Measurements from ENCODE around the gene FIGN. TPM values are rescaled to one million over a fixed set of nuclear protein-coding genes. Genes with fewer than 3 reads are reported as not detected.

Gene FIGN
- total RNA-seq, 1 experiment from 2014 or later: not detected

DNA sequence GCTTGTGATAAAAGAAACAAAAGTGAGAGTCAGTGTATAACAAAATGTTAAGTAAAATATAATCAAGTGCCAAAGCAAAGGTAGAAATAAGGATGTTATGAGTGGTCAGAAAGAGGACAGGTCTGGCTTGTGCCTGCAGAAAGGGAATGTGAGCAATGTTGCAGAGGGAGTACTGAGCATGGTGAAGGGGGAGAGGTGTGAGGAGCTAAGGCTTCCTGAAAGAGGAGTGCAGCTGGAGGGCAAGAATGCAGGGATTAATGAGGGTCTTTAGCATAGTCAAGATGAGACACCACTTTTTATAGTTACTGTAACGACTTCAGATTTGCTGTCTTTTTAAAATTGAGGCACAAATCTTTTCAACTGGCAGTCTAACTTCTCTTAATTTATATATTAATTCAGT is 22.0 kb upstream of the FIGN start:
- Histone ChIP-seq H3K4me1 (ENCODE audit: control insufficient read depth in 1 of 2, insufficient read depth in 2 of 2, low read length in 2 of 2) (no peaks in the 10 kb centered on the region), H3K27me3 (ENCODE audit: insufficient read depth, low read length) (peaks cover 73% of the 10 kb centered on the region; the same call in 1 of the 2 replicates), H4K20me1 (ENCODE audit: insufficient read depth) (no peaks in the 10 kb centered on the region), H3K4me2 (ENCODE audit: low read length) (no peak overlapping the region), H3K27ac (ENCODE audit: low read depth, low read length) (no peak overlapping the region), H3K79me2 (ENCODE audit: insufficient read depth, low read length) (no peaks in the 10 kb centered on the region), H3K9me2 (ENCODE audit: insufficient read depth) (no peaks in the 10 kb centered on the region), H3K9ac (ENCODE audit: low read length) (no peak overlapping the region), H3K9me3 (ENCODE audit: control insufficient read depth in 1 of 2, insufficient read depth in 1 of 2, low read depth in 1 of 2, low read length in 2 of 2) (no peaks in the 10 kb centered on the region), H2AFZ (ENCODE audit: low read depth, low read length, poor library complexity, severe bottlenecking) (no peak overlapping the region), H3K36me3 (ENCODE audit: control insufficient read depth in 1 of 2, insufficient read depth in 2 of 2, low read length in 2 of 2) (no peaks in the 10 kb centered on the region), H3K4me3 (replicated peaks in 1 of 2; ENCODE audit: low read depth in 1 of 2, low read length in 2 of 2) (no peak overlapping the region)
- no peak for ATAC-seq
- no peak for DNase-seq (ENCODE audit: low read depth, low spot score)
- intact Hi-C loops (cut with micrococcal nuclease): no loop called here
- ChIA-PET CTCF (no interaction called here), POLR2A (no interaction called here), RAD21 (ENCODE audit: low non-redundant PET in 1 of 2, low total read pairs in 2 of 2, uncharacterized antibody in 2 of 2, unreplicated experiment in 2 of 2) (no interaction called here)
- no peak for TF ChIP-seq ZNF274 (IDR thresholded peaks at IDR 0.05; ENCODE audit: low read depth, low read length)
- no peak for TF ChIP-seq JUND (IDR thresholded peaks at IDR 0.05)
- no peak for TF ChIP-seq ZFX (IDR thresholded peaks at IDR 0.05)
- no peak for TF ChIP-seq CBX3 (IDR thresholded peaks at IDR 0.05; ENCODE audit: low read depth)
- no TSS peak for BruUV-seq (replicated peaks)

DNA sequence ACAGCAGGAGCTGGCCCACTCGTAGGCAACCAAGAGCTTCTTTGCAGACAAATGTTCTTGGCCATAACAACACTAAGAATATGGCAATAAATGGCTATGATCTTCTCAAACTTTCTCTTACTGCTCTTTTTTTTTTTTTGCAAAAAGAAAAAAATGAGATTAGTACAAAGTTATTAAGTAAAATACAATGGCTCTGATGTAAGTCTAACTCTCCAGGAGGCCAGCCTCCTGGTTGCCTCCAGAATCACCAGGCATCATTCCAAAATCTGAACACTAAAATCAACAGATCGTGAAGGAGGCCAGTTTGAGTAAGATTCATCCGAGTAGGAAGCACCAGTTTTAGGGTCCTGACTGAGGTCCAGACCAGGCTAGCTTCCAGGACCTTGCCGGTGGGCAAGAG is 20.8 kb upstream of the FIGN start:
- no TSS peak for BruUV-seq (replicated peaks)
- POLR2A ChIA-PET: no interaction called here
- H4K20me1 ChIP-seq (ENCODE audit: insufficient read depth): no peaks in the 10 kb centered on the region
- TF ChIP-seq JUND (IDR thresholded peaks at IDR 0.05): no peak
- TF ChIP-seq, protein P1, sequence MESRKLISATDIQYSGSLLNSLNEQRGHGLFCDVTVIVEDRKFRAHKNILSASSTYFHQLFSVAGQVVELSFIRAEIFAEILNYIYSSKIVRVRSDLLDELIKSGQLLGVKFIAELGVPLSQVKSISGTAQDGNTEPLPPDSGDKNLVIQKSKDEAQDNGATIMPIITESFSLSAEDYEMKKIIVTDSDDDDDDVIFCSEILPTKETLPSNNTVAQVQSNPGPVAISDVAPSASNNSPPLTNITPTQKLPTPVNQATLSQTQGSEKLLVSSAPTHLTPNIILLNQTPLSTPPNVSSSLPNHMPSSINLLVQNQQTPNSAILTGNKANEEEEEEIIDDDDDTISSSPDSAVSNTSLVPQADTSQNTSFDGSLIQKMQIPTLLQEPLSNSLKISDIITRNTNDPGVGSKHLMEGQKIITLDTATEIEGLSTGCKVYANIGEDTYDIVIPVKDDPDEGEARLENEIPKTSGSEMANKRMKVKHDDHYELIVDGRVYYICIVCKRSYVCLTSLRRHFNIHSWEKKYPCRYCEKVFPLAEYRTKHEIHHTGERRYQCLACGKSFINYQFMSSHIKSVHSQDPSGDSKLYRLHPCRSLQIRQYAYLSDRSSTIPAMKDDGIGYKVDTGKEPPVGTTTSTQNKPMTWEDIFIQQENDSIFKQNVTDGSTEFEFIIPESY (IDR thresholded peaks at IDR 0.05; ENCODE audit: extremely low read depth, insufficient replicate concordance, low read length): no peak
- TF ChIP-seq, protein P2, sequence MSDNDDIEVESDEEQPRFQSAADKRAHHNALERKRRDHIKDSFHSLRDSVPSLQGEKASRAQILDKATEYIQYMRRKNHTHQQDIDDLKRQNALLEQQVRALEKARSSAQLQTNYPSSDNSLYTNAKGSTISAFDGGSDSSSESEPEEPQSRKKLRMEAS (IDR thresholded peaks at IDR 0.05): no peak
- TF ChIP-seq CEBPB (IDR thresholded peaks at IDR 0.05; ENCODE audit: low read depth): no peak
- no peak for TF ChIP-seq SRF (IDR thresholded peaks at IDR 0.05; ENCODE audit: low read depth)
- no peak for TF ChIP-seq ELF1 (IDR thresholded peaks at IDR 0.05; ENCODE audit: borderline replicate concordance, low read depth)
- no peak for TF ChIP-seq ZNF274 (IDR thresholded peaks at IDR 0.05; ENCODE audit: low read depth, low read length)
- TF ChIP-seq POLR2AphosphoS5 (IDR thresholded peaks at IDR 0.05; ENCODE audit: low read depth, low read length): no peak
- TF ChIP-seq ZFX (IDR thresholded peaks at IDR 0.05): no peak
- no peak for TF ChIP-seq CBX3 (IDR thresholded peaks at IDR 0.05; ENCODE audit: low read depth)
- TF ChIP-seq, protein P3, sequence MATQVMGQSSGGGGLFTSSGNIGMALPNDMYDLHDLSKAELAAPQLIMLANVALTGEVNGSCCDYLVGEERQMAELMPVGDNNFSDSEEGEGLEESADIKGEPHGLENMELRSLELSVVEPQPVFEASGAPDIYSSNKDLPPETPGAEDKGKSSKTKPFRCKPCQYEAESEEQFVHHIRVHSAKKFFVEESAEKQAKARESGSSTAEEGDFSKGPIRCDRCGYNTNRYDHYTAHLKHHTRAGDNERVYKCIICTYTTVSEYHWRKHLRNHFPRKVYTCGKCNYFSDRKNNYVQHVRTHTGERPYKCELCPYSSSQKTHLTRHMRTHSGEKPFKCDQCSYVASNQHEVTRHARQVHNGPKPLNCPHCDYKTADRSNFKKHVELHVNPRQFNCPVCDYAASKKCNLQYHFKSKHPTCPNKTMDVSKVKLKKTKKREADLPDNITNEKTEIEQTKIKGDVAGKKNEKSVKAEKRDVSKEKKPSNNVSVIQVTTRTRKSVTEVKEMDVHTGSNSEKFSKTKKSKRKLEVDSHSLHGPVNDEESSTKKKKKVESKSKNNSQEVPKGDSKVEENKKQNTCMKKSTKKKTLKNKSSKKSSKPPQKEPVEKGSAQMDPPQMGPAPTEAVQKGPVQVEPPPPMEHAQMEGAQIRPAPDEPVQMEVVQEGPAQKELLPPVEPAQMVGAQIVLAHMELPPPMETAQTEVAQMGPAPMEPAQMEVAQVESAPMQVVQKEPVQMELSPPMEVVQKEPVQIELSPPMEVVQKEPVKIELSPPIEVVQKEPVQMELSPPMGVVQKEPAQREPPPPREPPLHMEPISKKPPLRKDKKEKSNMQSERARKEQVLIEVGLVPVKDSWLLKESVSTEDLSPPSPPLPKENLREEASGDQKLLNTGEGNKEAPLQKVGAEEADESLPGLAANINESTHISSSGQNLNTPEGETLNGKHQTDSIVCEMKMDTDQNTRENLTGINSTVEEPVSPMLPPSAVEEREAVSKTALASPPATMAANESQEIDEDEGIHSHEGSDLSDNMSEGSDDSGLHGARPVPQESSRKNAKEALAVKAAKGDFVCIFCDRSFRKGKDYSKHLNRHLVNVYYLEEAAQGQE (IDR thresholded peaks at IDR 0.05; ENCODE audit: low read depth): no peak
- TF ChIP-seq, protein P4, sequence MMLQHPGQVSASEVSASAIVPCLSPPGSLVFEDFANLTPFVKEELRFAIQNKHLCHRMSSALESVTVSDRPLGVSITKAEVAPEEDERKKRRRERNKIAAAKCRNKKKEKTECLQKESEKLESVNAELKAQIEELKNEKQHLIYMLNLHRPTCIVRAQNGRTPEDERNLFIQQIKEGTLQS (IDR thresholded peaks at IDR 0.05): no peak
- TF ChIP-seq EGR1 (IDR thresholded peaks at IDR 0.05; ENCODE audit: low read depth): no peak
- no peak for TF ChIP-seq SIN3A (IDR thresholded peaks at IDR 0.05; ENCODE audit: low read depth)
- no peak for TF ChIP-seq EZH2phosphoT487 (IDR thresholded peaks at IDR 0.05; ENCODE audit: borderline replicate concordance)
- no peak for TF ChIP-seq FOSL1 (IDR thresholded peaks at IDR 0.05; ENCODE audit: low read depth)
- no peak for TF ChIP-seq YY1 (IDR thresholded peaks at IDR 0.05; ENCODE audit: extremely low read depth, insufficient replicate concordance, low read depth, low read length)

More for the DNA sequence above, 20.8 kb upstream of the FIGN start:
- Histone ChIP-seq H3K9me3 (ENCODE audit: control insufficient read depth in 1 of 2, insufficient read depth in 1 of 2, low read depth in 1 of 2, low read length in 2 of 2) (no peaks in the 10 kb centered on the region), H3K36me3 (ENCODE audit: control insufficient read depth in 1 of 2, insufficient read depth in 2 of 2, low read length in 2 of 2) (no peaks in the 10 kb centered on the region), H3K9ac (ENCODE audit: low read length) (no peak overlapping the region), H3K27ac (ENCODE audit: low read depth, low read length) (no peak overlapping the region), H3K79me2 (ENCODE audit: insufficient read depth, low read length) (no peaks in the 10 kb centered on the region), H3K4me2 (ENCODE audit: low read length) (no peak overlapping the region), H3K27me3 (ENCODE audit: insufficient read depth, low read length) (peaks cover 70% of the 10 kb centered on the region), H3K4me3 (replicated peaks in 1 of 2; ENCODE audit: low read depth in 1 of 2, low read length in 2 of 2) (no peak overlapping the region), H2AFZ (ENCODE audit: low read depth, low read length, poor library complexity, severe bottlenecking) (no peak overlapping the region), H3K4me1 (ENCODE audit: control insufficient read depth in 1 of 2, insufficient read depth in 2 of 2, low read length in 2 of 2) (no peaks in the 10 kb centered on the region), H3K9me2 (ENCODE audit: insufficient read depth) (no peaks in the 10 kb centered on the region)
- ChIA-PET CTCF (no interaction called here), RAD21 (ENCODE audit: low non-redundant PET in 1 of 2, low total read pairs in 2 of 2, uncharacterized antibody in 2 of 2, unreplicated experiment in 2 of 2) (no interaction called here)
- no peak for DNase-seq (ENCODE audit: low read depth, low spot score)
- intact Hi-C loops (cut with micrococcal nuclease): no loop called here
- ATAC-seq: no peak

Measured in HCT116 (cell line).